Loucy (cell line): Measurements from ENCODE around the gene COL24A1.
"Not testable (repeated sequence)": the region's sequence is repeated elsewhere in the genome, so short reads cannot be mapped to it uniquely, and the experiment has no call there.

Experiments used
- H2AFZ ChIP-seq: fragments of 200-600 bp; sonication (generic); 2 replicates; pipeline ENCODE4 v1.6.0; 2016; ENCODE audit warnings: antibody characterized with exemption, mild to moderate bottlenecking, low read length, moderate library complexity
- H3F3A ChIP-seq: fragments of 200-600 bp; 2 replicates; pipeline ENCODE4 v1.6.0; 2016; ENCODE audit warnings: antibody characterized with exemption, low read depth, mild to moderate bottlenecking
- H3K27me3 ChIP-seq: fragments of 200-600 bp; sonication (generic); 2 replicates; pipeline ENCODE4 v1.6.1; 2014; ENCODE audit warnings: low read length, mild to moderate bottlenecking; ENCODE audit not compliant: insufficient read depth, poor library complexity, severe bottlenecking
- H3K36me3 ChIP-seq: fragments of 200-600 bp; sonication (generic); 2 replicates; pipeline ENCODE4 v1.6.1; 2016; ENCODE audit warnings: low read length; ENCODE audit not compliant: insufficient read depth
- H3K4me1 ChIP-seq: fragments of 200-600 bp; sonication (generic); 2 replicates; pipeline ENCODE4 v1.5.1; 2014; ENCODE audit warnings: low read length, mild to moderate bottlenecking; ENCODE audit not compliant: insufficient read depth, poor library complexity, severe bottlenecking
- H3K4me2 ChIP-seq: fragments of 200-600 bp; sonication (generic); 2 replicates; pipeline ENCODE4 v1.6.0; 2014; ENCODE audit warnings: antibody characterized with exemption, low read length, low read depth, mild to moderate bottlenecking; ENCODE audit not compliant: poor library complexity, severe bottlenecking
- H3K4me3 ChIP-seq: fragments of 200-600 bp; sonication (generic); 2 replicates; pipeline ENCODE4 v1.5.1; 2014; ENCODE audit warnings: low read length, mild to moderate bottlenecking, mixed read lengths; ENCODE audit not compliant: poor library complexity, severe bottlenecking
- H3K79me2 ChIP-seq: fragments of 200-600 bp; sonication (generic); 2 replicates; pipeline ENCODE4 v1.6.1; 2014; ENCODE audit warnings: low read length; ENCODE audit not compliant: insufficient read depth
- H3K9ac ChIP-seq: fragments of 200-600 bp; sonication (generic); 2 replicates; pipeline ENCODE4 v1.6.0; 2014; ENCODE audit warnings: mild to moderate bottlenecking, low read depth, low read length, moderate library complexity; ENCODE audit not compliant: poor library complexity, severe bottlenecking
- H3K9me2 ChIP-seq: fragments of 200-600 bp; sonication (generic); replicated peaks from 2 replicates; pipeline ENCODE4 v1.6.1; 2016; ENCODE audit warnings: low read depth, low read length, mixed read lengths
- H3K9me3 ChIP-seq: fragments of 200-600 bp; sonication (generic); 2 replicates; pipeline ENCODE4 v1.6.1; 2014; ENCODE audit warnings: mild to moderate bottlenecking, antibody characterized with exemption, low read length, low read depth; ENCODE audit not compliant: insufficient read depth
- H4K20me1 ChIP-seq: fragments of 200-600 bp; sonication (generic); 2 replicates; pipeline ENCODE4 v1.6.0; 2014; ENCODE audit warnings: antibody characterized with exemption, low read length, mild to moderate bottlenecking; ENCODE audit not compliant: insufficient read depth, poor library complexity, severe bottlenecking
- CTCF ChIP-seq: fragments of 200-600 bp; sonication (generic); conservative IDR thresholded peaks from 2 replicates; pipeline ENCODE4 v1.5.1; 2014; ENCODE audit warnings: mild to moderate bottlenecking, antibody characterized with exemption, low read length
- EZH2phosphoT487 ChIP-seq: fragments of 200-600 bp; IDR thresholded peaks from 2 replicates; pipeline ENCODE4 v1.6.1; 2018; ENCODE audit warnings: antibody characterized with exemption, mild to moderate bottlenecking, moderate library complexity, borderline replicate concordance

Gene COL24A1

GRCh38 chr1:85865213-85865612 is 291.4 kb downstream of the COL24A1 start:
- Histone ChIP-seq H3K9ac (no peak overlapping the region), H3K9me3 (no peaks in the 10 kb centered on the region), H3K4me2 (peak overlapping the region; percentile 48), H3K79me2 (no peaks in the 10 kb centered on the region), H3K4me3 (peak overlapping the region; percentile 9), H3F3A (no peaks in the 10 kb centered on the region), H3K36me3 (no peaks in the 10 kb centered on the region), H3K27me3 (no peaks in the 10 kb centered on the region), H3K4me1 (peaks cover 25% of the 10 kb centered on the region), H2AFZ (no peak overlapping the region), H3K9me2 (no peaks in the 10 kb centered on the region), H4K20me1 (no peaks in the 10 kb centered on the region)
- TF ChIP-seq EZH2phosphoT487: no peak

GRCh38 chr1:85864727-85865126 is 291.8 kb downstream of the COL24A1 start:
- Histone ChIP-seq H3K9me2 (no peaks in the 10 kb centered on the region), H3K9ac (no peak overlapping the region), H2AFZ (no peak overlapping the region), H3K79me2 (no peaks in the 10 kb centered on the region), H3K27me3 (no peaks in the 10 kb centered on the region), H3K4me3 (peak overlapping the region; percentile 9), H3K4me2 (peak overlapping the region; percentile 48), H3K4me1 (peaks cover 25% of the 10 kb centered on the region), H4K20me1 (no peaks in the 10 kb centered on the region), H3K36me3 (no peaks in the 10 kb centered on the region), H3F3A (no peaks in the 10 kb centered on the region), H3K9me3 (no peaks in the 10 kb centered on the region)
- TF ChIP-seq CTCF: no peak
- TF ChIP-seq EZH2phosphoT487: peak; percentile 35; the same call in 1 of the 2 replicates

- H3K9me3 ChIP-seq: not testable (repeated sequence)
Measured at GRCh38 chr1:85863639-85864038, 292.9 kb downstream of the COL24A1 start.

GRCh38 chr1:85862456-85862855 is 294.1 kb downstream of the COL24A1 start:
- Histone ChIP-seq H4K20me1 (no peaks in the 10 kb centered on the region), H3K9ac (no peak overlapping the region), H3K27me3 (no peaks in the 10 kb centered on the region), H3K79me2 (no peaks in the 10 kb centered on the region), H2AFZ (no peak overlapping the region), H3K9me3 (no peaks in the 10 kb centered on the region), H3K4me2 (no peak overlapping the region), H3K36me3 (no peaks in the 10 kb centered on the region), H3K4me1 (peaks cover 24% of the 10 kb centered on the region), H3F3A (no peaks in the 10 kb centered on the region), H3K4me3 (no peak overlapping the region), H3K9me2 (no peaks in the 10 kb centered on the region)
- TF ChIP-seq CTCF (no peak), EZH2phosphoT487 (no peak)

More at GRCh38 chr1:85863639-85864038, 292.9 kb downstream of the COL24A1 start:
- not testable (repeated sequence) for H3K36me3 ChIP-seq, H2AFZ ChIP-seq, H3K27me3 ChIP-seq, H3K9ac ChIP-seq, H3K4me2 ChIP-seq, H3K9me2 ChIP-seq, H3K4me3 ChIP-seq, H3K79me2 ChIP-seq, H4K20me1 ChIP-seq, H3F3A ChIP-seq
- H3K4me1 ChIP-seq: peaks cover 25% of the 10 kb centered on the region
